CD4-positive, alpha-beta T cell (primary cell): ENCODE data around the gene PNKD. TPM values are rescaled to one million over a fixed set of nuclear protein-coding genes. Genes with fewer than 3 reads are reported as not detected.

Source experiments
- ATAC-seq: fragments of 200-7000 bp; cut with Tn5 transposase; one replicate; pipeline ENCODE4 v1.10.0; 2022; ENCODE audit warnings: mild to moderate bottlenecking; ENCODE audit not compliant: poor library complexity
- CTCF ChIA-PET: fragments of 350-600 bp; sonication (Branson Sonifier 250); formaldehyde crosslinking; loops from one replicate; lab custom pipeline; 2021; ENCODE audit warnings: antibody characterized with exemption, inconsistent platforms; lab: Charles Lee
- POLR2A ChIA-PET: fragments of 350-600 bp; sonication (Branson Sonifier 250); formaldehyde crosslinking; loops from one replicate; lab custom pipeline; 2021; ENCODE audit warnings: antibody characterized with exemption, inconsistent platforms; lab: Charles Lee
- DNase-seq, 14 experiments: peaks; one replicate each; pipeline ENCODE4 v3.0.0-alpha.2; 2013 to 2020; ENCODE audit warnings: mixed read lengths in 2 of 14
- H3K27ac ChIP-seq, 2 donors: one replicate each; pipeline versions ENCODE4 v1.5.1 to v1.7.0; 2013; ENCODE audit warnings: low read length in 2 of 2, low read depth in 1 of 2, mild to moderate bottlenecking in 1 of 2
- H3K27me3 ChIP-seq, 2 experiments: 1 replicate in 1 of 2; 2 replicates in 1 of 2; pipeline versions ENCODE4 v1.6.1 to v1.7.0; 2013; ENCODE audit warnings: low read length in 2 of 2, control low read depth in 1 of 2, mild to moderate bottlenecking in 1 of 2, moderate library complexity in 1 of 2; ENCODE audit not compliant: insufficient read depth in 2 of 2, control insufficient read depth in 1 of 2
- H3K36me3 ChIP-seq: one replicate; pipeline ENCODE4 v1.6.1; 2013; ENCODE audit warnings: low read length, control low read depth; ENCODE audit not compliant: insufficient read depth
- H3K4me1 ChIP-seq: one replicate; pipeline ENCODE4 v1.6.1; 2013; ENCODE audit warnings: low read length, control low read depth; ENCODE audit not compliant: insufficient read depth
- H3K4me3 ChIP-seq: one replicate; pipeline ENCODE4 v1.5.1; 2013; ENCODE audit warnings: mild to moderate bottlenecking, low read length, moderate library complexity
- H3K9me3 ChIP-seq, 2 experiments: 1 replicate in 1 of 2; 2 replicates in 1 of 2; pipeline versions ENCODE4 v1.6.1 to v1.7.0; 2013; ENCODE audit warnings: low read length in 2 of 2, mild to moderate bottlenecking in 2 of 2, control low read depth in 1 of 2, moderate library complexity in 1 of 2; ENCODE audit not compliant: control insufficient read depth in 1 of 2, insufficient read depth in 1 of 2
- H3K27ac Mint-ChIP-seq: one replicate; pipeline ENCODE4 v1.8.0; 2020; ENCODE audit warnings: mixed read lengths
- H3K27me3 Mint-ChIP-seq: one replicate; pipeline ENCODE4 v1.8.0; 2021; ENCODE audit warnings: mixed read lengths
- H3K36me3 Mint-ChIP-seq: one replicate; pipeline ENCODE4 v1.8.0; 2021; ENCODE audit warnings: low read depth, mixed read lengths
- H3K4me1 Mint-ChIP-seq: one replicate; pipeline ENCODE4 v1.8.0; 2021; ENCODE audit warnings: low read depth, mixed read lengths
- H3K4me3 Mint-ChIP-seq: one replicate; pipeline ENCODE4 v1.8.0; 2020; ENCODE audit warnings: mild to moderate bottlenecking, mixed read lengths
- H3K9me3 Mint-ChIP-seq: one replicate; pipeline ENCODE4 v1.8.0; 2020; ENCODE audit warnings: mixed read lengths
- CTCF ChIP-seq: fragments of 200-600 bp; IDR thresholded peaks from one replicate; pipeline ENCODE4 v1.8.0; 2022; ENCODE audit warnings: antibody characterized with exemption, mild to moderate bottlenecking
- intact Hi-C, 2 experiments: fragments of 100-400 bp; cut with DNase I in 1 of 2; cut with micrococcal nuclease in 1 of 2; formaldehyde crosslinking; loops; one replicate each; pipeline versions ENCODE4 v1.15.1 to v1.9.0; 2023 to 2025; cut with DNase I, micrococcal nuclease
- total RNA-seq, 174 experiments: library from RNA in 2 of 174; stranded (reverse) in 2 of 174; gene quantifications; one replicate each; pipeline ENCODE4 v1.2.3 and lab custom pipeline; 2021 to 2026

PNKD gene
- total RNA-seq, 2 experiments from 2014 or later = 9.2 to 10.6 TPM

GRCh38 chr2:218327451-218328210 lies 57.3 kb downstream of the PNKD start:
- no peak for DNase-seq
- Mint-ChIP-seq H3K36me3 (no peaks in the 10 kb centered on the region), H3K4me3 (peak overlapping the region; percentile 23), H3K27ac (peak overlapping the region; percentile 17), H3K4me1 (peaks cover 33% of the 10 kb centered on the region), H3K27me3 (no peaks in the 10 kb centered on the region), H3K9me3 (no peaks in the 10 kb centered on the region)
- no peak for TF ChIP-seq CTCF
- H3K4me1 ChIP-seq = peaks cover 39% of the 10 kb centered on the region
- H3K27me3 ChIP-seq = no peaks in the 10 kb centered on the region
- H3K36me3 ChIP-seq = no peaks in the 10 kb centered on the region
- no peak overlapping the region for H3K4me3 ChIP-seq
- ATAC-seq = no peak
- no peaks in the 10 kb centered on the region for H3K9me3 ChIP-seq
- intact Hi-C loops = no loop called here
- ChIA-PET POLR2A (no interaction called here), CTCF (no interaction called here)
- no peak overlapping the region for H3K27ac ChIP-seq

- intact Hi-C loops = no loop called here
- TF ChIP-seq CTCF = no peak
- no peaks in the 10 kb centered on the region for H3K27me3 ChIP-seq
- Mint-ChIP-seq H3K4me1 (peaks cover 32% of the 10 kb centered on the region), H3K27ac (no peak overlapping the region), H3K27me3 (no peaks in the 10 kb centered on the region), H3K36me3 (no peaks in the 10 kb centered on the region), H3K9me3 (no peaks in the 10 kb centered on the region), H3K4me3 (no peak overlapping the region)
- H3K9me3 ChIP-seq = no peaks in the 10 kb centered on the region
- H3K4me1 ChIP-seq = peaks cover 35% of the 10 kb centered on the region
- ATAC-seq = no peak
- H3K27ac ChIP-seq = no peak overlapping the region
- ChIA-PET CTCF (interaction anchor here (1.9 kb wide), 1 partner anchor 36 kb away, joined by 4 read pairs; the partner anchor contains the start of gene TMBIM1), POLR2A (no interaction called here)
- DNase-seq = no peak
- no peak overlapping the region for H3K4me3 ChIP-seq
- no peaks in the 10 kb centered on the region for H3K36me3 ChIP-seq
These were observed 58.0 kb downstream of the PNKD start for GRCh38 chr2:218328294-218328693.

GRCh38 chr2:218329027-218329825 lies 58.9 kb downstream of the PNKD start:
- intact Hi-C loops = no loop called here
- Histone ChIP-seq H3K36me3 (no peaks in the 10 kb centered on the region), H3K4me3 (no peak overlapping the region), H3K4me1 (peaks cover 26% of the 10 kb centered on the region), H3K27ac (no peak overlapping the region), H3K9me3 (no peaks in the 10 kb centered on the region), H3K27me3 (no peaks in the 10 kb centered on the region)
- H3K4me3 Mint-ChIP-seq = no peak overlapping the region
- no peaks in the 10 kb centered on the region for H3K36me3 Mint-ChIP-seq
- H3K9me3 Mint-ChIP-seq = no peaks in the 10 kb centered on the region
- H3K27ac Mint-ChIP-seq = no peak overlapping the region
- no peak for TF ChIP-seq CTCF
- DNase-seq (peak in 2 of 14 experiments; percentile 25 to 31), ATAC-seq (no peak)
- H3K4me1 Mint-ChIP-seq = peaks cover 23% of the 10 kb centered on the region
- ChIA-PET POLR2A (no interaction called here), CTCF (interaction anchor here (1.0 to 1.9 kb wide), 2 partner anchors 37 to 59 kb away, joined by 3 to 4 read pairs; partner anchors contain the start of genes AAMP, PNKD and TMBIM1)
- H3K27me3 Mint-ChIP-seq = no peaks in the 10 kb centered on the region
